Measurements from ENCODE around the gene GPI. TPM values are rescaled to one million over a fixed set of nuclear protein-coding genes. Genes with fewer than 3 reads are reported as not detected.
A peak's percentile ranks its signal among the peaks of the same experiment; 100 is the strongest.

GPI gene
- total and polyA plus RNA-seq, 2 of the 13 experiments (the other 11 are each of a cell fraction or from before 2014, with no cell fraction given): 147 to 167 TPM

DNA sequence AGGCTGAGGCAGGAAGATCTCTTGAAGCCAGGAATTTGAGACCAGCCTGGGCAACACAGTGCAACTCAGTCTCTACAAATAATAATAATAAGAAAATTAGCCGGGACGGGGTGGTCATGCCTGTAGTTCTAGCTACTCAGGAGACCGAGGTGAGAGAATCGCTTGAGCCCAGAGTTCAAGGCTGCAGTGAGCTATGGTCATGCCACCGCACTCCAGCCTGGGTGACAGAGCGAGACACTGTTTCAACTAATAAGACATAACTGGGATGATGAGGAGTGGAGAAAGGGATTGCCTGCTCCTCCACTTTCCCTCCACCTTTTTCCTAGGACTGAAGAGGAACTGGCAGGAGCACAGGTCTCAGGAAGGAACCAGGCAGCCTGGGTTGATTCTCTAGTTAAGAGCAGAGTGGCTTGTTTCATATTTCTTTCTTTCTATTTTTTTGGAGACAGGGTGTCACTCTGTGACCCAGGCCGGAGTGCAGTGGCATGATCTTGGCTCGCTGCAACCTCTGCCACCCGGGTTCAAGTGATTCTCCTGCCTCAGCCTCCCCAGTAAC, 4.6 kb upstream of the GPI start:
- no TSS peak for BruUV-seq (replicated peaks)
- ATAC-seq: no peak
- intact Hi-C loops (cut with micrococcal nuclease; ENCODE audit: unreplicated experiment) (no loop called here), in situ Hi-C loops (cut with HindIII; ENCODE audit: extremely low pct_ligation_motif_present, low pct_unique_long_range_greater_than_20kb) (no loop called here)
- peak overlapping the region; percentile 86 for H3K27ac ChIP-seq (ENCODE audit: extremely low read length, insufficient read depth, low read length)
- peak overlapping the region; percentile 87 for H3K4me2 ChIP-seq (ENCODE audit: low read depth, low read length)
- H3K79me2 ChIP-seq (ENCODE audit: insufficient read depth, low read length): peaks cover 4% of the 10 kb centered on the region
- peaks cover 68% of the 10 kb centered on the region for H3K4me1 ChIP-seq (ENCODE audit: insufficient read depth, low read length)
- H4K20me1 ChIP-seq (ENCODE audit: insufficient read depth, low read length): no peaks in the 10 kb centered on the region
- POLR2A ChIA-PET: interaction anchor here (1.4 kb wide), 2 partner anchors 9 to 70 kb away, joined by 4 read pairs; no protein-coding TSS in a partner anchor
- FAIRE-seq: no peak
- no peak for DNase-seq (ENCODE audit: low spot score)
- H3K9ac ChIP-seq (ENCODE audit: insufficient read depth, low read depth, low read length): peak overlapping the region; percentile 67
- no peak overlapping the region for H2AFZ ChIP-seq (ENCODE audit: low read length)
- H3K36me3 ChIP-seq (replicated peaks in 1 of 2; ENCODE audit: control insufficient read depth in 1 of 2, insufficient read depth in 2 of 2, low read length in 2 of 2): peaks cover 0 to 2% of the 10 kb centered on the region in 2 experiments; a peak in 1 of 5 replicates
- 58% methylated on average over 9 of the region's 9 CpGs for WGBS (ENCODE audit: low lambda C conversion rate)
- no peaks in the 10 kb centered on the region for H3K27me3 ChIP-seq (ENCODE audit: control insufficient read depth in 1 of 2, insufficient read depth in 2 of 2, low read length in 2 of 2)
- CTCF ChIA-PET (ENCODE audit: low intra/inter-chr PET ratio, low total read pairs): no interaction called here
- H3K4me3 ChIP-seq (replicated peaks in 1 of 3; ENCODE audit: insufficient read depth in 1 of 3, low read depth in 2 of 3, low read length in 3 of 3): peak overlapping the region in 2 of 3 experiments; percentile 50 to 75; a peak in 4 of 6 replicates
- no peaks in the 10 kb centered on the region for H3K9me3 ChIP-seq (ENCODE audit: low read length)
- TF ChIP-seq DR1 (CRISPR knock-in tag; IDR thresholded peaks at IDR 0.05) (no peak), ZMYM2 (CRISPR knock-in tag; IDR thresholded peaks at IDR 0.05) (0 out of 2 replicates have a peak, but pooled peaks have one; percentile 24), CENPX (CRISPR knock-in tag; IDR thresholded peaks at IDR 0.05) (no peak), GTF2F1 (IDR thresholded peaks at IDR 0.05; ENCODE audit: low read length) (no peak), HNF4A (CRISPR knock-in tag; IDR thresholded peaks at IDR 0.05) (0 out of 2 replicates have a peak, but pooled peaks have one; percentile 21), RAD51 (IDR thresholded peaks at IDR 0.05; ENCODE audit: borderline replicate concordance) (no peak), KLF6 (CRISPR knock-in tag; IDR thresholded peaks at IDR 0.05) (no peak)
- TF ChIP-seq, protein P1, sequence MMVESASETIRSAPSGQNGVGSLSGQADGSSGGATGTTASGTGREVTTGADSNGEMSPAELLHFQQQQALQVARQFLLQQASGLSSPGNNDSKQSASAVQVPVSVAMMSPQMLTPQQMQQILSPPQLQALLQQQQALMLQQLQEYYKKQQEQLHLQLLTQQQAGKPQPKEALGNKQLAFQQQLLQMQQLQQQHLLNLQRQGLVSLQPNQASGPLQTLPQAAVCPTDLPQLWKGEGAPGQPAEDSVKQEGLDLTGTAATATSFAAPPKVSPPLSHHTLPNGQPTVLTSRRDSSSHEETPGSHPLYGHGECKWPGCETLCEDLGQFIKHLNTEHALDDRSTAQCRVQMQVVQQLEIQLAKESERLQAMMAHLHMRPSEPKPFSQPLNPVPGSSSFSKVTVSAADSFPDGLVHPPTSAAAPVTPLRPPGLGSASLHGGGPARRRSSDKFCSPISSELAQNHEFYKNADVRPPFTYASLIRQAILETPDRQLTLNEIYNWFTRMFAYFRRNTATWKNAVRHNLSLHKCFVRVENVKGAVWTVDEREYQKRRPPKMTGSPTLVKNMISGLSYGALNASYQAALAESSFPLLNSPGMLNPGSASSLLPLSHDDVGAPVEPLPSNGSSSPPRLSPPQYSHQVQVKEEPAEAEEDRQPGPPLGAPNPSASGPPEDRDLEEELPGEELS (CRISPR knock-in tag; IDR thresholded peaks at IDR 0.05): 0 out of 2 replicates have a peak, but pooled peaks have one; percentile 18
- TF ChIP-seq, protein P2, sequence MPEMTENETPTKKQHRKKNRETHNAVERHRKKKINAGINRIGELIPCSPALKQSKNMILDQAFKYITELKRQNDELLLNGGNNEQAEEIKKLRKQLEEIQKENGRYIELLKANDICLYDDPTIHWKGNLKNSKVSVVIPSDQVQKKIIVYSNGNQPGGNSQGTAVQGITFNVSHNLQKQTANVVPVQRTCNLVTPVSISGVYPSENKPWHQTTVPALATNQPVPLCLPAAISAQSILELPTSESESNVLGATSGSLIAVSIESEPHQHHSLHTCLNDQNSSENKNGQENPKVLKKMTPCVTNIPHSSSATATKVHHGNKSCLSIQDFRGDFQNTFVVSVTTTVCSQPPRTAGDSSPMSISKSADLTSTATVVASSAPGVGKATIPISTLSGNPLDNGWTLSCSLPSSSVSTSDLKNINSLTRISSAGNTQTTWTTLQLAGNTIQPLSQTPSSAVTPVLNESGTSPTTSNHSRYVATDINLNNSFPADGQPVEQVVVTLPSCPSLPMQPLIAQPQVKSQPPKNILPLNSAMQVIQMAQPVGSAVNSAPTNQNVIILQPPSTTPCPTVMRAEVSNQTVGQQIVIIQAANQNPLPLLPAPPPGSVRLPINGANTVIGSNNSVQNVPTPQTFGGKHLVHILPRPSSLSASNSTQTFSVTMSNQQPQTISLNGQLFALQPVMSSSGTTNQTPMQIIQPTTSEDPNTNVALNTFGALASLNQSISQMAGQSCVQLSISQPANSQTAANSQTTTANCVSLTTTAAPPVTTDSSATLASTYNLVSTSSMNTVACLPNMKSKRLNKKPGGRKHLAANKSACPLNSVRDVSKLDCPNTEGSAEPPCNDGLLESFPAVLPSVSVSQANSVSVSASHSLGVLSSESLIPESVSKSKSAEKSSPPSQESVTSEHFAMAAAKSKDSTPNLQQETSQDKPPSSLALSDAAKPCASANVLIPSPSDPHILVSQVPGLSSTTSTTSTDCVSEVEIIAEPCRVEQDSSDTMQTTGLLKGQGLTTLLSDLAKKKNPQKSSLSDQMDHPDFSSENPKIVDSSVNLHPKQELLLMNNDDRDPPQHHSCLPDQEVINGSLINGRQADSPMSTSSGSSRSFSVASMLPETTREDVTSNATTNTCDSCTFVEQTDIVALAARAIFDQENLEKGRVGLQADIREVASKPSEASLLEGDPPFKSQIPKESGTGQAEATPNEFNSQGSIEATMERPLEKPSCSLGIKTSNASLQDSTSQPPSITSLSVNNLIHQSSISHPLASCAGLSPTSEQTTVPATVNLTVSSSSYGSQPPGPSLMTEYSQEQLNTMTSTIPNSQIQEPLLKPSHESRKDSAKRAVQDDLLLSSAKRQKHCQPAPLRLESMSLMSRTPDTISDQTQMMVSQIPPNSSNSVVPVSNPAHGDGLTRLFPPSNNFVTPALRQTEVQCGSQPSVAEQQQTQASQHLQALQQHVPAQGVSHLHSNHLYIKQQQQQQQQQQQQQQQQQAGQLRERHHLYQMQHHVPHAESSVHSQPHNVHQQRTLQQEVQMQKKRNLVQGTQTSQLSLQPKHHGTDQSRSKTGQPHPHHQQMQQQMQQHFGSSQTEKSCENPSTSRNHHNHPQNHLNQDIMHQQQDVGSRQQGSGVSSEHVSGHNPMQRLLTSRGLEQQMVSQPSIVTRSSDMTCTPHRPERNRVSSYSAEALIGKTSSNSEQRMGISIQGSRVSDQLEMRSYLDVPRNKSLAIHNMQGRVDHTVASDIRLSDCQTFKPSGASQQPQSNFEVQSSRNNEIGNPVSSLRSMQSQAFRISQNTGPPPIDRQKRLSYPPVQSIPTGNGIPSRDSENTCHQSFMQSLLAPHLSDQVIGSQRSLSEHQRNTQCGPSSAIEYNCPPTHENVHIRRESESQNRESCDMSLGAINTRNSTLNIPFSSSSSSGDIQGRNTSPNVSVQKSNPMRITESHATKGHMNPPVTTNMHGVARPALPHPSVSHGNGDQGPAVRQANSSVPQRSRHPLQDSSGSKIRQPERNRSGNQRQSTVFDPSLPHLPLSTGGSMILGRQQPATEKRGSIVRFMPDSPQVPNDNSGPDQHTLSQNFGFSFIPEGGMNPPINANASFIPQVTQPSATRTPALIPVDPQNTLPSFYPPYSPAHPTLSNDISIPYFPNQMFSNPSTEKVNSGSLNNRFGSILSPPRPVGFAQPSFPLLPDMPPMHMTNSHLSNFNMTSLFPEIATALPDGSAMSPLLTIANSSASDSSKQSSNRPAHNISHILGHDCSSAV (CRISPR knock-in tag; IDR thresholded peaks at IDR 0.05; ENCODE audit: borderline replicate concordance): no peak
- TF ChIP-seq, protein P3, sequence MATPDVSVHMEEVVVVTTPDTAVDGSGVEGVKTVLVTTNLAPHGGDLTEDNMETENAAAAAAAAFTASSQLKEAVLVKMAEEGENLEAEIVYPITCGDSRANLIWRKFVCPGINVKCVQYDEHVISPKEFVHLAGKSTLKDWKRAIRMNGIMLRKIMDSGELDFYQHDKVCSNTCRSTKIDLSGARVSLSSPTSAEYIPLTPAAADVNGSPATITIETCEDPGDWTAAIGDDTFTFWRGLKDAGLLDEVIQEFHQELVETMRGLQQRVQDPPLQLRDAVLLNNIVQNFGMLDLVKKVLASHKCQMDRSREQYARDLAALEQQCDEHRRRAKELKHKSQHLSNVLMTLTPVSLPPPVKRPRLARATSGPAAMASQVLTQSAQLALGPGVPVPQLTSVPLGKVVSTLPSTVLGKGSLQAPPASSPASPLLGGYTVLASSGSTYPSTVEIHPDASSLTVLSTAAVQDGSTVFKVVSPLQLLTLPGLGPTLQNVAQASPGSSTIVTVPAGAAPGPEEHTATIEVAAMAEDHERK (CRISPR knock-in tag; IDR thresholded peaks at IDR 0.05; ENCODE audit: low read depth): no peak
- TF ChIP-seq, protein P4, sequence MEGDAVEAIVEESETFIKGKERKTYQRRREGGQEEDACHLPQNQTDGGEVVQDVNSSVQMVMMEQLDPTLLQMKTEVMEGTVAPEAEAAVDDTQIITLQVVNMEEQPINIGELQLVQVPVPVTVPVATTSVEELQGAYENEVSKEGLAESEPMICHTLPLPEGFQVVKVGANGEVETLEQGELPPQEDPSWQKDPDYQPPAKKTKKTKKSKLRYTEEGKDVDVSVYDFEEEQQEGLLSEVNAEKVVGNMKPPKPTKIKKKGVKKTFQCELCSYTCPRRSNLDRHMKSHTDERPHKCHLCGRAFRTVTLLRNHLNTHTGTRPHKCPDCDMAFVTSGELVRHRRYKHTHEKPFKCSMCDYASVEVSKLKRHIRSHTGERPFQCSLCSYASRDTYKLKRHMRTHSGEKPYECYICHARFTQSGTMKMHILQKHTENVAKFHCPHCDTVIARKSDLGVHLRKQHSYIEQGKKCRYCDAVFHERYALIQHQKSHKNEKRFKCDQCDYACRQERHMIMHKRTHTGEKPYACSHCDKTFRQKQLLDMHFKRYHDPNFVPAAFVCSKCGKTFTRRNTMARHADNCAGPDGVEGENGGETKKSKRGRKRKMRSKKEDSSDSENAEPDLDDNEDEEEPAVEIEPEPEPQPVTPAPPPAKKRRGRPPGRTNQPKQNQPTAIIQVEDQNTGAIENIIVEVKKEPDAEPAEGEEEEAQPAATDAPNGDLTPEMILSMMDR (CRISPR knock-in tag; IDR thresholded peaks at IDR 0.05): no peak
